Suppressor macrophage treated with lipopolysaccharide for 4 hours (primary cell): ENCODE data around the gene MBNL2.
A peak's percentile ranks its signal among the peaks of the same experiment; 100 is the strongest.

Experiments
- DNase-seq: peaks from one replicate; pipeline ENCODE4 v3.0.0-alpha.2; 2020

Gene MBNL2

DNA sequence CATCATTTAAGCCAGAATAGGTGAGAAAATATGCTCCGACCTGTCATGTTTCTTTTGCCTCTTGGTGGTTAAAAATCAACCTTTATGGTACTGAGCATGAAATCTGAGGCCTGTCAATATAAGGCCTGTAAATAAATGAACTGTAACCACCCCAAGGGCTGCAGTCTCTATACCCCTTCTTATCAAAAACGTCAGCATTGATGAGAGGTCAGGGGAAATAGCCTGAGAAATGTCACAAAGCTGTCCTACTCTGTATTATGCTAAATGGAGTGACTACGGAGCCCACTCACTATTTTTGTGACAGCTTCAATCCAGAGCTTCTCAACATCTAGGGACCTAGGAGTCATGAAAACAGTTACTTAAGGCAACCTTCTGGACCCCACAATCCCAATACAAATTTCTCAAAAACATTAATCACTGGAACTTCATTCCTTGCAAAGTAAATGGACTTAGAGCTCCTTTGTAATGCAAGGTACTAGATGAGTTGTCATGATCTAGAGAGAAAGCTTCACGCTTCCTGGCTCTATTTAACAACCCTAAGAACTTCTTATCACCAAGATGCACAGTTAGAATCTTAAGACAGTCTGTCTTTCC is 209.1 kb downstream of the MBNL2 start:
- DNase-seq = no peak

DNA sequence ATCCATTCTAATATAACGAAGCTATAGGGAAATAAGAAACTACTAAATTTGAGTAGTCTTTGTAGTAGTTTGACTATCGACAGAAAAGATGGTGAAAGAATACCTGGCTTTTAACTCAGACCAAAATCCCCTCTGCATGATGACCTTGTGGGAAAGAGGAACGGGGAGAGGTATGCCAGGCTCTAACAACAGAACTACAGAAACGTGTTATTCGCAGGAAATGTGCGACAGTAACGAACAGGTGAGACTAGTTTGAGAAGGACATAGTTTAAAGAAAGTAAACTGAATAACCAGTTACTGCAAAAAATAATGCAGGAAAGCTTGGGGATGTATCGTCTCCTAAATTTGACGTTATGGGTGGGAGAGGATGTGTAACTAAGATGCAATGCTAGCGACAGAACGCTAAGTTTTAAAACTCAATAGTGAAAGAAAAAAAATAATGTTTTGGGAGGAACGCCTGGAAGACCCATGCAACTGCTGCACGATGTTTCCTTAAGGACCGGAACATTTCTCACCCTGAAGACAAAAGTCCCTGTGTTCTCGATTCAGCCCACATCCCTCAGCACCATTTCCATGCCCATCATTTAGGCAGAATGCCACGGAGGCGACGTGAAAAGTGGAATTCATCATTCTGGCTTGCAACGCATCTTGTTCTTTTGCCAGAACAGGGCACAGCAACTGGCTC is 210.2 kb downstream of the MBNL2 start:
- no peak for DNase-seq

GRCh38 chr13:97432917-97433726 is 211.0 kb downstream of the MBNL2 start:
- DNase-seq = peak; percentile 99

DNA sequence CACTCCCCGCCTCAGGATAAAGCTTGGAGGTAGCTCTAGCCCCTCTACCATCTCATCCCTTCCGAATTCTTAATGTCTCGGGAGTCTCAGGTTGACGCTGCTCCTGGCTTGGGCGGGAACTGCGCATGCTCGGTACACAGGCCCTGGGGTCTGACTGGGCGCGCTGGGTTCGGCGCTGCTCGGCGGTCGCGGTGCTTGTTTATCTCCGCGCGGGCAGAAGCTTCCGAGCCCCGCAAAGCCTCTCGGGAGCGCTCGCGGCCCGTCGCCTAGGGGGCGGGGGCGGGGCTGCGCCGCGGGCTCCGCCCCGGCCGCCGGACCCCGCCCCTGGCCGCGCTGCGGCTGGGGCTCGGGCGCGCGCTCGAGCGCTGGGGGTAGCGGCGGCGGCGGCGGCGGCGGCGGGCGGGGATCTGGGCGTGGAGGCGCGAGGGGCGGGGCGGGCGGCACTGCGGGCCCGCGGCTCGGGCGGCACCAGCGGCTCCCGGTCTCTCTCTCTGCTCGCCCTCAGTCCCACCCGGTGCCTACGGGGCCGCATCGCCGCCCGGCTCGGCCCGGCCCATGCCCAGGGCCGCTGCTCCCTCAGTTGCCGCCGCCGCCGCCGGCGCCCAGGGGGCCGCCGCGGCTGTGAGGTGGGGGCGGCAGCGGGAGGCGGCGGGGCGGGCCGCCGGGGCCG is 211.7 kb downstream of the MBNL2 start, which contains the start of gene RAP2A:
Gene RAP2A, plus strand, starts transcription at position 443 of the 670 bp plus-strand sequence. CDS start 302 bp downstream, outside the sequence.
- DNase-seq = peak; percentile 96

DNA sequence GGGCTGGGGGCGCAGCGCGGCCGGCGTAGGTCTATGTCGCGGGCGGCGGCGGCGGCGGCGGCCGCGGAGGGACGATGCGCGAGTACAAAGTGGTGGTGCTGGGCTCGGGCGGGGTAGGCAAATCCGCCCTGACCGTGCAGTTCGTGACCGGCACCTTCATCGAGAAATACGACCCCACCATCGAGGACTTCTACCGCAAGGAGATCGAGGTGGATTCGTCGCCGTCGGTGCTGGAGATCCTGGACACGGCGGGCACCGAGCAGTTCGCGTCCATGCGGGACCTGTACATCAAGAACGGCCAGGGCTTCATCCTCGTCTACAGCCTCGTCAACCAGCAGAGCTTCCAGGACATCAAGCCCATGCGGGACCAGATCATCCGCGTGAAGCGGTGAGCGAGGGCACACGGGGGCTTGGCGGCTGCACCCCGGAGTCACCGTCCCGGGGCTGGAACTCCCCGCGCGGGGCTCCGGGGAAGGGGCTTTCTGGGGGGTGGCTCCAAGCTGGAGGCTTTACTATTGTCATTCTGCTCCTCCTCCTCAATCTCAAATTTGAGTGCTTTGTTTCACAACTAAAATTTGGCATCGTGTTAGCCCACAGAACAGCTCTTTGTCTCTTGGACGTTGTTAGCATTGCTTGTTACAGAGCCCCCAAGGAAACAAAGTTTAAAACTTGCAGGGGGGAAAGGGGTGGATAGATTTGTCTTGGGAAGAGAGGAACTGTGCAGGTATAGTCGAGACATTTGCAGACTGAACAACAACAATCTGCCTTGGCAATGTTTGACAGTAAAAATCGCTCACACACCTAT is 212.5 kb downstream of the MBNL2 start:
- peak; percentile 27 for DNase-seq

GRCh38 chr13:97435323-97435722 is 213.2 kb downstream of the MBNL2 start:
- DNase-seq = peak; percentile 16

GRCh38 chr13:97435794-97436193 is 213.7 kb downstream of the MBNL2 start:
- no peak for DNase-seq

- no peak for DNase-seq
Measured at GRCh38 chr13:97436845-97437244, 214.7 kb downstream of the MBNL2 start.

DNA sequence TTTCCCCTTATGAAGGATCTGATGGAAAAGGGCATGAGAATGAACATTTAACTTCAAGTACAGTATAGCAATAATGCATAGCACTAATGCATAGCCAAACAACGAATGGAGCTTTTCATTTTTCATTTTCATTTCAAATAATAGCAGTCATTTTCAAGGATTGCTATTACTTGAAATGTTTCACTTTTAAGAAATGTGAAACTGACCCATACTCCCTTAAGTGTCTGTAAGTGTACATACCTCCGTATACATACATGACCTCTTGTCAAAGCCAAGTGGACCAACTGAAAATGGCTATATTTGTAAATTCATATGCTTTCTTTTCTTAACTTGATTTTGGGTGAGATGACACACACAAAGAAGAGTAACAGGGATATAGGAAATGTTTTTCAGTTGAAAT is 215.6 kb downstream of the MBNL2 start:
- no peak for DNase-seq

- DNase-seq = no peak
Measured at GRCh38 chr13:97438856-97439595, 216.9 kb downstream of the MBNL2 start.

- DNase-seq = peak; percentile 42
Measured at GRCh38 chr13:97440598-97441170, 218.6 kb downstream of the MBNL2 start.

- peak; percentile 31 for DNase-seq
Measured at GRCh38 chr13:97441368-97441767, 219.2 kb downstream of the MBNL2 start.
